Glutamatergic neuron (in vitro differentiated cells): ENCODE measurements around the gene MTA3. TPM values are rescaled to one million over a fixed set of nuclear protein-coding genes. Genes with fewer than 3 reads are reported as not detected.

ENCODE experiments used
- DNase-seq: peaks from one replicate; pipeline ENCODE4 v3.0.0; 2022
- H3K27ac Mint-ChIP-seq: one replicate; pipeline ENCODE4 v1.8.0; 2020; ENCODE audit warnings: mild to moderate bottlenecking, mixed read lengths, inconsistent platforms; ENCODE audit not compliant: unreplicated experiment
- H3K27me3 Mint-ChIP-seq: one replicate; pipeline ENCODE4 v1.8.0; 2020; ENCODE audit warnings: mild to moderate bottlenecking, moderate library complexity, mixed read lengths, inconsistent platforms; ENCODE audit not compliant: unreplicated experiment
- H3K36me3 Mint-ChIP-seq: one replicate; pipeline ENCODE4 v1.8.0; 2020; ENCODE audit warnings: mild to moderate bottlenecking, mixed read lengths, inconsistent platforms; ENCODE audit not compliant: unreplicated experiment
- H3K4me1 Mint-ChIP-seq: one replicate; pipeline ENCODE4 v1.8.0; 2020; ENCODE audit warnings: mild to moderate bottlenecking, low read depth, mixed read lengths, inconsistent platforms; ENCODE audit not compliant: unreplicated experiment
- H3K4me3 Mint-ChIP-seq: one replicate; pipeline ENCODE4 v1.8.0; 2020; ENCODE audit warnings: mild to moderate bottlenecking, mixed read lengths, inconsistent platforms; ENCODE audit not compliant: unreplicated experiment
- H3K9me3 Mint-ChIP-seq: one replicate; pipeline ENCODE4 v1.8.0; 2020; ENCODE audit warnings: mild to moderate bottlenecking, moderate library complexity, mixed read lengths, inconsistent platforms; ENCODE audit not compliant: unreplicated experiment
- CTCF ChIP-seq: fragments of 200-600 bp; sonication (generic); IDR thresholded peaks from one replicate; pipeline ENCODE4 v1.5.0; 2021; ENCODE audit not compliant: partially characterized antibody, unreplicated experiment
- long read RNA-seq: library from polyadenylated mRNA; unstranded; transcript quantifications from one replicate; pipeline ENCODE4 v2.0.0, GENCODE V29; 2020; ENCODE audit not compliant: unreplicated experiment
- total RNA-seq: library from RNA; stranded (reverse); fragmentation: NEBNext Ultra II Directional; extraction: Animal tissue kit (Norgen Biotek cat#: 25700); gene quantifications from one replicate; pipeline ENCODE4 v1.2.1, GENCODE V29; 2021; ENCODE audit not compliant: unreplicated experiment

The MTA3 gene
- total RNA-seq: 64.1 TPM
- long read RNA-seq, partial matches to known transcripts: 5 of 10 reads
- long read RNA-seq, other reads (novel, unspliced or antisense): 1 of 10 reads

- Mint-ChIP-seq H3K27me3 (peaks cover 8% of the 10 kb centered on the region), H3K36me3 (no peaks in the 10 kb centered on the region), H3K27ac (peak within 1 kb of the TSS; percentile 86), H3K4me1 (peaks cover 3% of the 10 kb centered on the region), H3K9me3 (peaks cover 3% of the 10 kb centered on the region), H3K4me3 (peak within 1 kb of the TSS; percentile 92)
- peak; percentile 78 for DNase-seq
- no peak for TF ChIP-seq CTCF
Observed at GRCh38 chr2:42568401-42569115, at the start of gene MTA3. Gene MTA3, plus strand, starts transcription at chr2:42568632. Its CDS starts 114 bp downstream, at chr2:42568746.

GRCh38 chr2:42519624-42520023 is 48.8 kb upstream of the MTA3 start:
- no peak for TF ChIP-seq CTCF
- no peak for DNase-seq
- Mint-ChIP-seq H3K4me3 (no peak overlapping the region), H3K27me3 (peaks cover 3% of the 10 kb centered on the region), H3K4me1 (no peaks in the 10 kb centered on the region), H3K9me3 (no peaks in the 10 kb centered on the region), H3K27ac (no peak overlapping the region), H3K36me3 (no peaks in the 10 kb centered on the region)

DNA sequence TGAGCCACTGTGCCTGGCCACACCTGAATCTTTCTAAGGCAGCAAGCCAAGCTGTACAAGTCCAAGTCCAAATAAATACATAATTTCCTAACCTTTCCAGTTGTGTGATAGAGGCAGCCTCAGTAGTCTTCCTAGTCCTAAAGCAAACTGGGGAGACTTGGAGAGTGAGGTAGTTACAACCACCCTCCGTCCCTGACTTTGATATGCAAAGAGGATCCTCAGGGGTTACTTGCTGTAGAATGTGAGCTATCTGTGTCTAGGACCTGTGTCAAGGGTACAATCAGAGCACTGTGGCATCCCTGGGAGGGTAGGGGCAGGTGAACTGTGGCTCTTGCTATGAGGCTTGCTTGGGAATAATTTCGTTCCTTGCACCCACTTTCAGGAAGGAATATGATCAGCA is 46.4 kb upstream of the MTA3 start:
- H3K27ac Mint-ChIP-seq: no peak overlapping the region
- DNase-seq: no peak
- no peaks in the 10 kb centered on the region for H3K36me3 Mint-ChIP-seq
- H3K27me3 Mint-ChIP-seq: no peaks in the 10 kb centered on the region
- H3K4me3 Mint-ChIP-seq: no peak overlapping the region
- no peaks in the 10 kb centered on the region for H3K4me1 Mint-ChIP-seq
- peaks cover 3% of the 10 kb centered on the region for H3K9me3 Mint-ChIP-seq
- TF ChIP-seq CTCF: no peak

DNA sequence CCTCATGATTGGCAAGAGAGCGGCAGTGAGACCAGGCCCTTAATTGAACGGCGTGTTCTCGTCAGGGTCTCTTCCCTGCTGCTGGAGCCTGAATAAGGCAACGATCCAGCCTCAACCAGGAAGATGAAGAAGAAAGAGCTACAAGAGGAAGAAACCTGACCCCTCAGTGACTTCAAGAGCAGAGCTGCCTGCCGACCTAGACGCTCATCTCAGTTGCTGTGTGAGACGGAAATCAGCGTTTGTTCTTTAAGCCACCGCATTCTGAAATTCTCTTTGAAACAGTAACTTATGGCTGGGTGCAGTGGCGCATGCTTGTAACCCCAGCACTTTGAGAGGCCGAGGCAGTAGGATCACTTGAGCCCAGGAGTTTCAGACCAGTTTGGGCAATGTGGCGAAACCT is 45.1 kb upstream of the MTA3 start:
- Mint-ChIP-seq H3K4me1 (no peaks in the 10 kb centered on the region), H3K9me3 (peaks cover 3% of the 10 kb centered on the region), H3K27me3 (no peaks in the 10 kb centered on the region), H3K36me3 (no peaks in the 10 kb centered on the region), H3K27ac (no peak overlapping the region), H3K4me3 (no peak overlapping the region)
- no peak for TF ChIP-seq CTCF
- no peak for DNase-seq

GRCh38 chr2:42532397-42532796 is 36.0 kb upstream of the MTA3 start:
- Mint-ChIP-seq H3K9me3 (peaks cover 2% of the 10 kb centered on the region), H3K4me1 (no peaks in the 10 kb centered on the region), H3K27ac (no peak overlapping the region), H3K27me3 (no peaks in the 10 kb centered on the region), H3K4me3 (no peak overlapping the region), H3K36me3 (no peaks in the 10 kb centered on the region)
- no peak for TF ChIP-seq CTCF
- no peak for DNase-seq
